PC-3 (cell line): ENCODE results near the gene C1orf115. TPM values are rescaled to one million over a fixed set of nuclear protein-coding genes. Genes with fewer than 3 reads are reported as not detected.

Source experiments
- ATAC-seq: fragments of 200-7000 bp; cut with Tn5 transposase; 2 replicates; pipeline ENCODE4 v1.9.1; 2020; ENCODE audit warnings: mild to moderate bottlenecking, moderate library complexity
- BruUV-seq: library from RNA; stranded (reverse); fragments of 400-500 nt; replicated peaks from 2 replicates; lab custom pipeline; 2021; lab: Mats Ljungman, UMichigan
- CTCF ChIA-PET: fragments of 300-600 bp; sonication (Branson Sonifier 250); formaldehyde crosslinking; loops from one replicate; lab custom pipeline; 2022; ENCODE audit warnings: antibody characterized with exemption; lab: Charles Lee
- POLR2A ChIA-PET: fragments of 300-600 bp; sonication (Branson Sonifier 250); formaldehyde crosslinking; loops from one replicate; lab custom pipeline; 2022; ENCODE audit warnings: antibody characterized with exemption; ENCODE audit not compliant: unreplicated experiment; lab: Charles Lee
- DNase-seq: peaks from one replicate; pipeline ENCODE4 v3.0.0-alpha.2; 2015
- H2AFZ ChIP-seq: fragments of 300-600 bp; sonication (generic); 2 replicates; pipeline ENCODE4 v1.6.0; 2016; ENCODE audit warnings: antibody characterized with exemption, low read length
- H3F3A ChIP-seq: fragments of 300-600 bp; sonication (generic); one replicate; pipeline ENCODE4 v1.6.0; 2017; ENCODE audit warnings: antibody characterized with exemption, low read length, control low read depth, mild to moderate bottlenecking; ENCODE audit not compliant: unreplicated experiment
- H3K27ac ChIP-seq: fragments of 300-600 bp; sonication (generic); 2 replicates; pipeline ENCODE4 v1.5.1; 2016; ENCODE audit warnings: mild to moderate bottlenecking, low read length
- H3K27me3 ChIP-seq: fragments of 300-600 bp; sonication (generic); 2 replicates; pipeline ENCODE4 v1.6.1; 2016; ENCODE audit warnings: low read length, mixed read lengths
- H3K36me3 ChIP-seq: fragments of 300-600 bp; sonication (generic); 2 replicates; pipeline ENCODE4 v1.6.1; 2016; ENCODE audit warnings: low read depth, mixed run types, low read length, mixed read lengths
- H3K4me1 ChIP-seq: fragments of 300-600 bp; sonication (generic); 2 replicates; pipeline ENCODE4 v1.5.1; 2016; ENCODE audit warnings: low read length; ENCODE audit not compliant: insufficient read depth
- H3K4me2 ChIP-seq: fragments of 300-600 bp; sonication (generic); 2 replicates; pipeline ENCODE4 v1.6.0; 2016; ENCODE audit warnings: low read length
- H3K4me3 ChIP-seq: fragments of 300-600 bp; sonication (generic); 2 replicates; pipeline ENCODE4 v1.5.1; 2016; ENCODE audit warnings: mild to moderate bottlenecking, low read length, mixed read lengths
- H3K79me2 ChIP-seq: fragments of 300-600 bp; sonication (generic); 2 replicates; pipeline ENCODE4 v1.6.1; 2017; ENCODE audit warnings: low read length, mixed read lengths
- H3K9ac ChIP-seq: fragments of 300-600 bp; sonication (generic); 2 replicates; pipeline ENCODE4 v1.6.0; 2016; ENCODE audit warnings: mild to moderate bottlenecking, low read length
- H3K9me2 ChIP-seq: fragments of 300-600 bp; sonication (generic); replicated peaks from 2 replicates; pipeline ENCODE4 v1.6.1; 2016; ENCODE audit warnings: mixed run types, low read length, mixed read lengths
- H3K9me3 ChIP-seq: fragments of 300-600 bp; sonication (generic); 2 replicates; pipeline ENCODE4 v1.6.1; 2016; ENCODE audit warnings: low read length, mixed read lengths
- H4K20me1 ChIP-seq: fragments of 300-600 bp; sonication (generic); 2 replicates; pipeline ENCODE4 v1.6.1; 2016; ENCODE audit warnings: low read length, mixed read lengths
- CTCF ChIP-seq: fragments of 300-600 bp; sonication (generic); conservative IDR thresholded peaks from 2 replicates; pipeline ENCODE4 v1.5.1; 2017; ENCODE audit warnings: antibody characterized with exemption, low read depth, mild to moderate bottlenecking, low read length
- EZH2 ChIP-seq: fragments of 300-600 bp; sonication (generic); IDR thresholded peaks from one replicate; pipeline ENCODE4 v1.6.1; 2017; ENCODE audit warnings: antibody characterized with exemption, mild to moderate bottlenecking, low read length; ENCODE audit not compliant: unreplicated experiment
- EZH2phosphoT487 ChIP-seq: fragments of 300-600 bp; sonication (generic); IDR thresholded peaks from 2 replicates; pipeline ENCODE4 v1.6.1; 2018; ENCODE audit warnings: mild to moderate bottlenecking, antibody characterized with exemption, low read length, borderline replicate concordance
- intact Hi-C: fragments of 100-400 bp; cut with micrococcal nuclease; formaldehyde crosslinking; loops from 2 replicates; pipeline ENCODE4 v1.9.0; 2023
- total RNA-seq: library from RNA; depleted of rRNA; stranded (reverse); fragments of >200 nt; gene quantifications from 2 replicates; pipeline ENCODE4 v1.2.3, GENCODE V29; 2014

The C1orf115 gene
- total RNA-seq, 1 experiment from 2014 or later = 5.9 TPM

- BruUV-seq = no TSS peak
- no peak for TF ChIP-seq EZH2
- TF ChIP-seq EZH2phosphoT487 = no peak
- TF ChIP-seq CTCF = no peak
- no peaks in the 10 kb centered on the region for H4K20me1 ChIP-seq
- ATAC-seq (no peak), DNase-seq (no peak)
- no peaks in the 10 kb centered on the region for H3K36me3 ChIP-seq
- H3K9me3 ChIP-seq = no peaks in the 10 kb centered on the region
- H3K27me3 ChIP-seq = no peaks in the 10 kb centered on the region
- H2AFZ ChIP-seq = peak overlapping the region; percentile 85; the same call in 1 of the 2 replicates
- H3K79me2 ChIP-seq = no peaks in the 10 kb centered on the region
- no peak overlapping the region for H3K4me3 ChIP-seq
- no peak overlapping the region for H3K27ac ChIP-seq
- no peaks in the 10 kb centered on the region for H3K9me2 ChIP-seq
- ChIA-PET POLR2A (no interaction called here), CTCF (interaction anchor here (2.8 kb wide), 1 partner anchor 55 kb away, joined by 26 read pairs; the partner anchor contains the start of gene MTARC1)
- H3K4me2 ChIP-seq = no peak overlapping the region
- H3K4me1 ChIP-seq = peaks cover 25% of the 10 kb centered on the region
- H3F3A ChIP-seq = no peaks in the 10 kb centered on the region
- no peak overlapping the region for H3K9ac ChIP-seq
- intact Hi-C loops = loop anchor here (5.0 kb wide), 2 partner anchors 515 to 545 kb away; no protein-coding TSS in a partner anchor
These were observed 42.0 kb downstream of the C1orf115 start for GRCh38 chr1:220732137-220732536.

GRCh38 chr1:220732621-220733020 lies 42.5 kb downstream of the C1orf115 start:
- intact Hi-C loops = loop anchor here (1.0 to 5.0 kb wide), 5 partner anchors 42 to 545 kb away; partner anchors contain the start of genes C1orf115 and MTARC1
- no peaks in the 10 kb centered on the region for H3K36me3 ChIP-seq
- H3K4me1 ChIP-seq = peaks cover 25% of the 10 kb centered on the region
- H3K27me3 ChIP-seq = no peaks in the 10 kb centered on the region
- ChIA-PET POLR2A (interaction anchor here (0.5 to 2.2 kb wide), 3 partner anchors 16 to 52 kb away, joined by 4 to 17 read pairs (median 11); partner anchors contain the start of gene MTARC2), CTCF (interaction anchor here (0.5 to 2.8 kb wide), 11 partner anchors 15 to 497 kb away, joined by 3 to 26 read pairs (median 10); partner anchors contain the start of genes MTARC1 and MTARC2)
- H3K9me3 ChIP-seq = no peaks in the 10 kb centered on the region
- H2AFZ ChIP-seq = peak overlapping the region; percentile 85
- no peaks in the 10 kb centered on the region for H3F3A ChIP-seq
- no peaks in the 10 kb centered on the region for H3K9me2 ChIP-seq
- no peaks in the 10 kb centered on the region for H4K20me1 ChIP-seq
- BruUV-seq = TSS peak; percentile 88
- H3K79me2 ChIP-seq = no peaks in the 10 kb centered on the region
- TF ChIP-seq EZH2phosphoT487 (no peak), EZH2 (no peak), CTCF (no peak)
- ATAC-seq (no peak), DNase-seq (no peak)
- H3K27ac ChIP-seq = no peak overlapping the region
- peak overlapping the region; percentile 56; the same call in 1 of the 2 replicates for H3K4me3 ChIP-seq
- H3K4me2 ChIP-seq = peak overlapping the region; percentile 84
- H3K9ac ChIP-seq = 0 out of 2 replicates have a peak overlapping the region, but pooled peaks have one; percentile 1
